CD8-positive, alpha-beta memory T cell (primary cell): ENCODE measurements around the gene KAT5. TPM values are rescaled to one million over a fixed set of nuclear protein-coding genes. Genes with fewer than 3 reads are reported as not detected.

Experiments
- CTCF ChIA-PET: fragments of 350-600 bp; sonication (Branson Sonifier 250); formaldehyde crosslinking; loops from one replicate; lab custom pipeline; 2021; ENCODE audit warnings: antibody characterized with exemption; lab: Charles Lee
- POLR2A ChIA-PET: fragments of 350-600 bp; sonication (Branson Sonifier 250); formaldehyde crosslinking; loops from one replicate; lab custom pipeline; 2021; ENCODE audit warnings: antibody characterized with exemption; lab: Charles Lee
- DNase-seq, 5 donors: peaks; one replicate each; pipeline versions ENCODE4 v3.0.0 to v3.0.0-alpha.2; 2020 to 2022; ENCODE audit warnings: mixed read lengths in 1 of 5
- H3K27ac ChIP-seq: one replicate; pipeline ENCODE4 v1.7.0; 2013; ENCODE audit warnings: low read depth, mild to moderate bottlenecking, low read length, moderate library complexity
- H3K27me3 ChIP-seq: 2 replicates; pipeline ENCODE4 v1.7.0; 2013; ENCODE audit warnings: low read length, mild to moderate bottlenecking; ENCODE audit not compliant: insufficient read depth, poor library complexity, severe bottlenecking
- H3K36me3 ChIP-seq: 2 replicates; pipeline ENCODE4 v1.7.0; 2013; ENCODE audit warnings: mild to moderate bottlenecking, low read length, moderate library complexity; ENCODE audit not compliant: insufficient read depth
- H3K4me1 ChIP-seq: 2 replicates; pipeline ENCODE4 v1.7.0; 2013; ENCODE audit warnings: mild to moderate bottlenecking, low read length, moderate library complexity; ENCODE audit not compliant: insufficient read depth
- H3K4me3 ChIP-seq: 2 replicates; pipeline ENCODE4 v1.7.0; 2013; ENCODE audit warnings: mild to moderate bottlenecking, low read length
- H3K9me3 ChIP-seq: 2 replicates; pipeline ENCODE4 v1.7.0; 2013; ENCODE audit warnings: mild to moderate bottlenecking, low read length
- H3K27ac Mint-ChIP-seq, 8 donors: one replicate each; pipeline ENCODE4 v1.8.0; 2020 to 2021; ENCODE audit warnings: mixed read lengths in 8 of 8, mild to moderate bottlenecking in 6 of 8, inconsistent platforms in 3 of 8, moderate library complexity in 3 of 8
- H3K27me3 Mint-ChIP-seq, 2 donors: one replicate each; pipeline ENCODE4 v1.8.0; 2020 to 2021; ENCODE audit warnings: mixed read lengths in 2 of 2, mild to moderate bottlenecking in 1 of 2, moderate library complexity in 1 of 2
- H3K36me3 Mint-ChIP-seq, 3 donors: one replicate each; pipeline ENCODE4 v1.8.0; 2020 to 2021; ENCODE audit warnings: mixed read lengths in 3 of 3, inconsistent platforms in 1 of 3, mild to moderate bottlenecking in 1 of 3
- H3K4me1 Mint-ChIP-seq, 3 donors: one replicate each; pipeline ENCODE4 v1.8.0; 2020 to 2021; ENCODE audit warnings: mixed read lengths in 3 of 3, inconsistent platforms in 1 of 3, mild to moderate bottlenecking in 1 of 3
- H3K4me3 Mint-ChIP-seq, 7 donors: one replicate each; pipeline ENCODE4 v1.8.0; 2020 to 2021; ENCODE audit warnings: mixed read lengths in 7 of 7, mild to moderate bottlenecking in 6 of 7, moderate library complexity in 4 of 7, inconsistent platforms in 2 of 7
- H3K9me3 Mint-ChIP-seq, 5 donors: one replicate each; pipeline ENCODE4 v1.8.0; 2020 to 2022; ENCODE audit warnings: mixed read lengths in 5 of 5, mild to moderate bottlenecking in 3 of 5, moderate library complexity in 2 of 5, inconsistent platforms in 1 of 5
- polyA plus RNA-seq: library from polyadenylated mRNA; unstranded; fragments of 300-500 nt; fragmentation: Illumina TruSeq; gene quantifications from one replicate; pipeline ENCODE4 v1.2.3, GENCODE V29; 2021
- total RNA-seq, 2 experiments: library from RNA; stranded (reverse); gene quantifications; one replicate each; pipeline ENCODE4 v1.2.3, GENCODE V29; 2021

Gene KAT5
- total and polyA plus RNA-seq, 3 experiments from 2014 or later, result 49.5 to 87.1 (median 79.9) TPM

DNA sequence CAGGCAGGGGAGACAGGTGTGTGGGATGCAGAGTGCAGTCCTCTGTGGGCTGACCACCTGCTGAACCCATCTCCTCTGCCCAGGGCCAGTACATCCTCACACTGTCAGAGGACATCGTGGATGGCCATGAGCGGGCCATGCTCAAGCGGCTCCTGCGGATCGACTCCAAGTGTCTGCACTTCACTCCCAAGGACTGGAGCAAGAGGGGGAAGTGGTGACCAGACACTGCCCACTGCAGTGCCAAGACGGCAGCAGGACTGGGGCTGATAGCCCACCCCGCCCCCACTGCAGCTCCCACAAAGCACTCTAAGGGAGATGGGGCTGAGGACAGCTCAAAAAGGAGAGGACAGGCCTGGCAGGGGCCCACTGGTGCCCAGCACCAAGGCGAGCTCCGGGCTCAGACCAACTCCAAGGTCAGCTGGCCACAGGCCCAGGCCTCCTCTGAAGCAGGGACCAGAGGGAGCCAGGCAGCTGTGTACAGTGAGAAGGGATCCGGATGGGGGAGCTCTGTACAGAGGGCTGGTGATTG lies 7.0 kb downstream of the KAT5 start:
- H3K9me3 Mint-ChIP-seq, result no peaks in the 10 kb centered on the region
- peaks cover 18% of the 10 kb centered on the region for H3K4me1 ChIP-seq
- H3K4me1 Mint-ChIP-seq, result peaks cover 27 to 48% (median 32%) of the 10 kb centered on the region in 3 donors
- H3K27me3 ChIP-seq, result no peaks in the 10 kb centered on the region
- peak overlapping the region; percentile 59 for H3K27ac ChIP-seq
- DNase-seq, result no peak
- H3K36me3 ChIP-seq, result peaks cover 46% of the 10 kb centered on the region
- no peaks in the 10 kb centered on the region for H3K27me3 Mint-ChIP-seq
- ChIA-PET CTCF (interaction anchor here (0.9 to 1.5 kb wide), 5 partner anchors 56 to 326 kb away, joined by 3 to 8 read pairs (median 4); partner anchors contain the start of genes AP5B1 and RELA), POLR2A (no interaction called here)
- peak overlapping the region in 6 of 8 donors; percentile 26 to 88 (median 62) for H3K27ac Mint-ChIP-seq
- H3K4me3 ChIP-seq, result no peak overlapping the region
- H3K9me3 ChIP-seq, result no peaks in the 10 kb centered on the region
- peak overlapping the region; percentile 56 to 99 (median 89) for H3K4me3 Mint-ChIP-seq
- H3K36me3 Mint-ChIP-seq, result peaks cover 4 to 62% (median 12%) of the 10 kb centered on the region in 3 donors

DNA sequence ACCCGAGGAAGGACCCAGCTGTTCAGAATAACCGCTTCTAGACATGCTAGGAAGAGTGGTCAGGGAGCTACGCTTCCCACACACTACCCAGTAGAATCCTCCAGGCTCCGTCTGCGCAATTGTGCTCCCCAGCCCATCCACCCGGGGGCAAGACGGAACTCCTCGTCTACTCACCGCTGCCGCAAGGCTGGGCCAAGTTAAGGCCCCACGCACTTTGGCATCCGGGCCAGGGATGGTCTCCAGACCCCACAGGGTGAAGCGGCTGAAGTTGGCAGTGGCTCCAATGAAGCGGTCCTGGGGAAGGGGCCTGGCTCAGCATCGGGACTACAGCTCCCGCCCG lies 7.8 kb downstream of the KAT5 start:
- Histone ChIP-seq H3K36me3 (peaks cover 38% of the 10 kb centered on the region), H3K9me3 (no peaks in the 10 kb centered on the region), H3K27me3 (no peaks in the 10 kb centered on the region), H3K4me3 (peak overlapping the region; percentile 84), H3K4me1 (peaks cover 18% of the 10 kb centered on the region), H3K27ac (peak overlapping the region; percentile 59)
- Mint-ChIP-seq H3K4me3 (peak overlapping the region; percentile 87 to 99 (median 89)), H3K27ac (peak overlapping the region; percentile 73 to 95 (median 86)), H3K4me1 (peaks cover 24 to 42% (median 32%) of the 10 kb centered on the region in 3 donors), H3K9me3 (no peaks in the 10 kb centered on the region), H3K36me3 (peaks cover 4 to 54% (median 8%) of the 10 kb centered on the region in 3 donors), H3K27me3 (no peaks in the 10 kb centered on the region)
- ChIA-PET CTCF (interaction anchor here (0.9 to 2.2 kb wide), 7 partner anchors 8 to 325 kb away, joined by 3 to 19 read pairs (median 3); partner anchors contain the start of genes AP5B1, FAM89B, KAT5 and MUS81), POLR2A (interaction anchor here (1.3 to 1.4 kb wide), 2 partner anchors 8 to 57 kb away, joined by 8 to 19 read pairs; partner anchors contain the start of genes KAT5 and RELA)
- DNase-seq, result peak in 1 of 5 donors; percentile 22

DNA sequence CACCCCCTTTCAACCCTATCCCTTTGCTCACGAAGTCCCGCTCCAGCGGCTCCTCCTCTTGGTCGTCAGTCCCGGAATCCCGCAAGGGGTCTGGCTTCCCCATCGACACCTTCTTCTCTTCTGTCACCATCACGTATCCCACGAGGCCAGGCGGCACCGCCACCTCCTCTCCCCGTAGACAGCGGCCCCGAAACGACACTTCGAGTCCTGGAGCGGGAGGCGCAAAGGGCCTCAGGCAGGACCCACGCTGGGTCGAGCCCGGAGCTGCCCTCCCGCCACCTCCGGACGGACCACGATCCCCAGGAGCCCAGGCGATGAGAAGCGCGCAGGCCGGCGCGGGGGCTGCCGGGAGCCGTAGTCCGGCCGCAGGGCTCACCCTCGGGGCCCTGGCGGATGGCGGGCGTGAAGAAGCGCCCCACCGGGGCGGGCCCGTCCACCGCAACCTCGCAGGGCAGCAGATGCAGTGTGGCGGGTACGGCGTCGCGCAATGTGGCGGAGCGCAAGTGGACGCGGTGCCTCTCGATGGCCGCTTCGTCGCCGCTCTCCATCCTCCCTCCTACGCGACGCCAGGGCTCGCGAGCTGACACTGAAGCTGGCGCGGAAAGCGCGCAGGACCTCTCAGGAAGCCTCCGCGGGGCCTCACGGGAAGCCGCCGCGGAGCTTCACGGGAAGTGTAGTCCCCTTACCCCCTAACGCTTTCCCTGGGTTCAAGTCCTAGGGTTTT lies 8.3 kb downstream of the KAT5 start, which contains the start of gene RNASEH2C:
RNASEH2C (minus strand) TSS at position 588 of the 724 bp plus-strand sequence; CDS start at position 548, 40 bp downstream.
- H3K9me3 Mint-ChIP-seq, result no peaks in the 10 kb centered on the region
- Histone ChIP-seq H3K9me3 (no peaks in the 10 kb centered on the region), H3K36me3 (peaks cover 34% of the 10 kb centered on the region), H3K27ac (peak within 1 kb of the TSS; percentile 59), H3K4me3 (peak within 1 kb of the TSS; percentile 84), H3K4me1 (peaks cover 18% of the 10 kb centered on the region), H3K27me3 (no peaks in the 10 kb centered on the region)
- POLR2A ChIA-PET, result interaction anchor here (0.7 to 1.4 kb wide), 4 partner anchors 8 to 169 kb away, joined by 4 to 19 read pairs (median 6); partner anchors contain the start of genes AP5B1, CCDC85B, KAT5 and RELA
- peaks cover 0 to 49% (median 4%) of the 10 kb centered on the region in 3 donors for H3K36me3 Mint-ChIP-seq
- CTCF ChIA-PET, result interaction anchor here (0.9 to 2.2 kb wide), 6 partner anchors 9 to 325 kb away, joined by 3 to 19 read pairs (median 4); partner anchors contain the start of genes AP5B1, FAM89B, KAT5 and MUS81
- H3K27me3 Mint-ChIP-seq, result no peaks in the 10 kb centered on the region
- peak; percentile 61 to 80 (median 72) for DNase-seq
- peak within 1 kb of the TSS; percentile 87 to 99 (median 89) for H3K4me3 Mint-ChIP-seq
- H3K27ac Mint-ChIP-seq, result peak within 1 kb of the TSS; percentile 83 to 95 (median 86)
- H3K4me1 Mint-ChIP-seq, result peaks cover 22 to 38% (median 28%) of the 10 kb centered on the region in 3 donors

DNA sequence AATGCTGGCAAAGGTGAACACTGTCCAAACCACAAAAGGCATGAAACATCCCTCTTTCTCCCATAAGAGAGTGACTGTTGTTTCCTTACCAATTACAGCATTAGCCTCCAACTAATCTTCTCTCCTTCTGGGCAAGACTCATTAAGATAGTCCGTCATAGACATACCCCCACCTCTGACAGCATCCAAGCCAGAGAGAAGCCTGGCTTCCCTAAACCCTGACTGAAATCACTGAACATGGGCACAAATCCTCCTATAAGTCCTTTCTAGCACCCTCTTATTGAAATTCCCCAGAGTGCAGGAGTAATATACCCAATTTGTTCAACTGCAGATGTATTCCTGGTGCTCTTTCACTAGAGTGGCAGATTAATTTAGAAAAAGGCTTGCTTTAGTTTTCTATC lies 10.2 kb downstream of the KAT5 start:
- Histone ChIP-seq H3K27ac (no peak overlapping the region), H3K4me3 (no peak overlapping the region), H3K4me1 (peaks cover 18% of the 10 kb centered on the region), H3K27me3 (no peaks in the 10 kb centered on the region), H3K36me3 (peaks cover 19% of the 10 kb centered on the region), H3K9me3 (no peaks in the 10 kb centered on the region)
- Mint-ChIP-seq H3K4me1 (peaks cover 20 to 31% (median 24%) of the 10 kb centered on the region in 3 donors), H3K4me3 (peak overlapping the region in 5 of 7 donors; percentile 26 to 75 (median 29)), H3K36me3 (peaks cover 0 to 33% (median 4%) of the 10 kb centered on the region in 3 donors), H3K9me3 (no peaks in the 10 kb centered on the region), H3K27ac (peak overlapping the region in 2 of 8 donors; percentile 44 to 51), H3K27me3 (peaks cover 0 to 6% of the 10 kb centered on the region in 2 donors)
- CTCF ChIA-PET, result no interaction called here
- DNase-seq, result no peak
- POLR2A ChIA-PET, result interaction anchor here (0.8 kb wide), 1 partner anchor 605 kb away, joined by 3 read pairs; the partner anchor contains the start of gene ZNHIT2

GRCh38 chr11:65726660-65727059 lies 14.6 kb downstream of the KAT5 start:
- Mint-ChIP-seq H3K27me3 (peaks cover 10 to 16% of the 10 kb centered on the region in 2 donors), H3K9me3 (no peaks in the 10 kb centered on the region), H3K27ac (no peak overlapping the region), H3K36me3 (no peaks in the 10 kb centered on the region), H3K4me1 (no peaks in the 10 kb centered on the region), H3K4me3 (no peak overlapping the region)
- H3K36me3 ChIP-seq, result no peaks in the 10 kb centered on the region
- H3K9me3 ChIP-seq, result no peaks in the 10 kb centered on the region
- CTCF ChIA-PET, result interaction anchor here (1.4 to 2.8 kb wide), 2 partner anchors 12 to 91 kb away, joined by 3 to 8 read pairs; no protein-coding TSS in a partner anchor
- POLR2A ChIA-PET, result no interaction called here
- no peak overlapping the region for H3K27ac ChIP-seq
- H3K27me3 ChIP-seq, result peaks cover 2% of the 10 kb centered on the region
- no peak overlapping the region for H3K4me3 ChIP-seq
- H3K4me1 ChIP-seq, result no peaks in the 10 kb centered on the region
- DNase-seq, result no peak

GRCh38 chr11:65727865-65728264 lies 15.8 kb downstream of the KAT5 start:
- H3K27ac ChIP-seq, result no peak overlapping the region
- peaks cover 4% of the 10 kb centered on the region for H3K27me3 ChIP-seq
- ChIA-PET POLR2A (interaction anchor here (0.6 kb wide), 1 partner anchor 160 kb away, joined by 6 read pairs; the partner anchor contains the start of gene FIBP), CTCF (interaction anchor here (0.6 to 2.8 kb wide), 3 partner anchors 10 to 90 kb away, joined by 3 to 8 read pairs (median 3); no protein-coding TSS in a partner anchor)
- H3K4me3 ChIP-seq, result no peak overlapping the region
- Mint-ChIP-seq H3K36me3 (no peaks in the 10 kb centered on the region), H3K4me1 (no peaks in the 10 kb centered on the region), H3K27me3 (peaks cover 14 to 22% of the 10 kb centered on the region in 2 donors), H3K4me3 (no peak overlapping the region), H3K9me3 (no peaks in the 10 kb centered on the region), H3K27ac (no peak overlapping the region)
- H3K36me3 ChIP-seq, result no peaks in the 10 kb centered on the region
- no peaks in the 10 kb centered on the region for H3K4me1 ChIP-seq
- no peak for DNase-seq
- H3K9me3 ChIP-seq, result no peaks in the 10 kb centered on the region

DNA sequence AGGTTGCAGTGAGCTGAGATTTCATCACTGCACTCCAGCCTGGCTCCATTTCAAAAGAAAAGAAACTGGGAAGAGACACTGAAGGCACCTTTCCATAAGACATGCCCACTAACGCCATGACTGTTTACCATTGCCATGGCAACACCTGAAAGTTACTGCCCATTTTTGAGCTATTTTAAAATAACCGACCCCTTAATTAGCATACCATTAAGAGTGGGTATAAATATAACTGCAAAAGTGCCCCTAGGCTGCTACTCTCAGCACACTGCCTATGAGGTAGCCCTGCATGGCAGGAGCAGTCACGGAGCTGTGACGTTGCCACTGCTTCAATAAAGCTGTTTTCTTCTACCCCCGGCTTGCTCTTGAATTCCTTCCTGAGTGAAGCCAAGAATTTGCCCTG lies 18.4 kb downstream of the KAT5 start:
- POLR2A ChIA-PET, result no interaction called here
- no peaks in the 10 kb centered on the region for H3K9me3 Mint-ChIP-seq
- H3K4me3 Mint-ChIP-seq, result no peak overlapping the region
- H3K27ac Mint-ChIP-seq, result no peak overlapping the region
- Histone ChIP-seq H3K9me3 (no peaks in the 10 kb centered on the region), H3K27ac (no peak overlapping the region), H3K27me3 (peaks cover 4% of the 10 kb centered on the region), H3K36me3 (no peaks in the 10 kb centered on the region), H3K4me1 (no peaks in the 10 kb centered on the region), H3K4me3 (no peak overlapping the region)
- no peak for DNase-seq
- CTCF ChIA-PET, result no interaction called here
- no peaks in the 10 kb centered on the region for H3K4me1 Mint-ChIP-seq
- H3K27me3 Mint-ChIP-seq, result peaks cover 22 to 34% of the 10 kb centered on the region in 2 donors
- H3K36me3 Mint-ChIP-seq, result no peaks in the 10 kb centered on the region
